Measurements from ENCODE around the gene SDR42E2. TPM values are rescaled to one million over a fixed set of nuclear protein-coding genes. Genes with fewer than 3 reads are reported as not detected.

Gene SDR42E2
- total and polyA plus RNA-seq, 10 donors, result 0.09 to 0.24 (median 0.14) TPM; not detected in 5

DNA sequence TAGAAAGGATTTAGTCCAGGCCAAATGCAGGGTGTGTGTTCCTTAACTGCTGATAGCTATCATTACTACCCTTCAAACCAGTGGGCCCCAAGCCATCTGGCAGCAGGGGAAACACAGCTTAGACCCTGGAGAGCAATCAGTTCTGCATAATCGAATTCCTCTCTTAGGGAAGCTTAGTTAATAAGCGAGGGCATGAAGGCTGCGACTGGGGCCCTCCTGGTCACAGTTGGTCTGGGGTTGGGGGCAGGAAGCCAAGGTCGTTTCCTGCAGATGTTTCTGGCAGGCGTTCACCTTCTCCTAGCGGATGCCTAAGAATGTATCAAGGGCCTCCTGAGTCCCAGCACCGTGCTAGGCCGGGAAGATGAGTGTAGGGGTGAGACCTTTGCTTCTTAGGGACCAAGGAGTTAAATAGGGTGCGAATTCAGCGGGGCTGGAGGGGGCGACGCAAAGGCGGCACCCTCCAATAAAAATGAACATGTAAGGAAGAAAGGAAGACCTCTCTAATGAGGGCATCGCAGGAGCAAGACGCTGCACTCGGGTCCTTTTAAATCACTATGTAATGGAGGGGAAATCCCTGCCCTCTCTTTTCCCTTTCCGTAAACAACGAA lies 27.3 kb downstream of the SDR42E2 start:
- DNase-seq, result peak; percentile 90
- peaks cover 29 to 53% (median 42%) of the 10 kb centered on the region in 6 donors for H3K4me1 ChIP-seq
- no peaks in the 10 kb centered on the region for H3K9me3 ChIP-seq
- H3K36me3 ChIP-seq, result no peaks in the 10 kb centered on the region
- TF ChIP-seq POLR2AphosphoS5 (IDR thresholded peaks at IDR 0.05), result no peak
- TF ChIP-seq, protein P1, sequence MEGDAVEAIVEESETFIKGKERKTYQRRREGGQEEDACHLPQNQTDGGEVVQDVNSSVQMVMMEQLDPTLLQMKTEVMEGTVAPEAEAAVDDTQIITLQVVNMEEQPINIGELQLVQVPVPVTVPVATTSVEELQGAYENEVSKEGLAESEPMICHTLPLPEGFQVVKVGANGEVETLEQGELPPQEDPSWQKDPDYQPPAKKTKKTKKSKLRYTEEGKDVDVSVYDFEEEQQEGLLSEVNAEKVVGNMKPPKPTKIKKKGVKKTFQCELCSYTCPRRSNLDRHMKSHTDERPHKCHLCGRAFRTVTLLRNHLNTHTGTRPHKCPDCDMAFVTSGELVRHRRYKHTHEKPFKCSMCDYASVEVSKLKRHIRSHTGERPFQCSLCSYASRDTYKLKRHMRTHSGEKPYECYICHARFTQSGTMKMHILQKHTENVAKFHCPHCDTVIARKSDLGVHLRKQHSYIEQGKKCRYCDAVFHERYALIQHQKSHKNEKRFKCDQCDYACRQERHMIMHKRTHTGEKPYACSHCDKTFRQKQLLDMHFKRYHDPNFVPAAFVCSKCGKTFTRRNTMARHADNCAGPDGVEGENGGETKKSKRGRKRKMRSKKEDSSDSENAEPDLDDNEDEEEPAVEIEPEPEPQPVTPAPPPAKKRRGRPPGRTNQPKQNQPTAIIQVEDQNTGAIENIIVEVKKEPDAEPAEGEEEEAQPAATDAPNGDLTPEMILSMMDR (IDR thresholded peaks at IDR 0.05 in 8 of 11, conservative IDR thresholded peaks at IDR 0.05 in 3 of 11), result no peak
- TF ChIP-seq POLR2A (IDR thresholded peaks at IDR 0.05), result no peak
- H3K27me3 ChIP-seq (replicated peaks in 1 of 7), result no peaks in the 10 kb centered on the region
- peak overlapping the region; percentile 92 to 100 (median 96) for H3K27ac ChIP-seq
- peak overlapping the region; percentile 38 to 93 (median 72) for H3K4me3 ChIP-seq
- WGBS, 5 donors, result 1 to 2% (median 1%) methylated on average over 17 to 18 of the region's 18 CpGs
- intact Hi-C loops (cut with DNase I; ENCODE audit: low total_unique reads), result loop anchor here (5.0 to 10.0 kb wide), 2 partner anchors 115 to 187 kb away; partner anchors contain the start of gene PDZD9

DNA sequence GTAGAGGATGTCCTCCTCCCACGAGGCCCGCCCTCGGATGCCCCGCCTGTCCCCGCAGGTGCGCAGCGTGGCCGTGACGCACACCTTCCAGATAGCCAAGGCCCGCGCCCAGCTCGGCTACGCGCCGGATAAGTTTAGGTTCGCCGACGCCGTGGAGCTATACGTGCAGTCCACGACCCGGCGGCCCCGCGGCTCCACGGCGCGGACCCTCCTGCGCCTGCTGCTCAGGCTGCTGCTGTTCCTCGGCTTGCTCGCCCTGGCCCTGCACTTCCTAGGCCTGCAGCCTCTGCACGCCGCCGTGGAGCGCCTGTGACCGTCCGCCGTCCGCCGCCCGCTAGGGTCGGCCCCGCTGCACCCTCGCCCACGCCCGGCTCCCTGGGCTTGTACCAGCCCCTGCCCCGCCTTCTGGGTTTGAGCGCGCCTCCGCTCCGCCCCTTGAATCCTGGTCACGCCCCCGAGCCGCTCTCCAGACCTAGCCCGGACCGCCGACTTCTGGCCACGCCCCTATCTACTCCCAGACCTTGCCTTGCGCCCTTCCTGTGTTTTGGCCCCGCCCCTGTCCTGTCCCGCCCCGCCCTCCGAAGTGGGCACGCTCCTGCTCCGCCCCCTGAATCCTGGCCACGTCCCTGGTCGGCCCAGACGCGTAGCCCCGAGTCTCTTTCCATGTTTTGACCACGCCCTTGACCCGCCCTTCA lies 27.9 kb downstream of the SDR42E2 start:
- H3K4me1 ChIP-seq, result peaks cover 29 to 60% (median 47%) of the 10 kb centered on the region in 6 donors
- H3K9me3 ChIP-seq, result no peaks in the 10 kb centered on the region
- no peaks in the 10 kb centered on the region for H3K36me3 ChIP-seq

DNA sequence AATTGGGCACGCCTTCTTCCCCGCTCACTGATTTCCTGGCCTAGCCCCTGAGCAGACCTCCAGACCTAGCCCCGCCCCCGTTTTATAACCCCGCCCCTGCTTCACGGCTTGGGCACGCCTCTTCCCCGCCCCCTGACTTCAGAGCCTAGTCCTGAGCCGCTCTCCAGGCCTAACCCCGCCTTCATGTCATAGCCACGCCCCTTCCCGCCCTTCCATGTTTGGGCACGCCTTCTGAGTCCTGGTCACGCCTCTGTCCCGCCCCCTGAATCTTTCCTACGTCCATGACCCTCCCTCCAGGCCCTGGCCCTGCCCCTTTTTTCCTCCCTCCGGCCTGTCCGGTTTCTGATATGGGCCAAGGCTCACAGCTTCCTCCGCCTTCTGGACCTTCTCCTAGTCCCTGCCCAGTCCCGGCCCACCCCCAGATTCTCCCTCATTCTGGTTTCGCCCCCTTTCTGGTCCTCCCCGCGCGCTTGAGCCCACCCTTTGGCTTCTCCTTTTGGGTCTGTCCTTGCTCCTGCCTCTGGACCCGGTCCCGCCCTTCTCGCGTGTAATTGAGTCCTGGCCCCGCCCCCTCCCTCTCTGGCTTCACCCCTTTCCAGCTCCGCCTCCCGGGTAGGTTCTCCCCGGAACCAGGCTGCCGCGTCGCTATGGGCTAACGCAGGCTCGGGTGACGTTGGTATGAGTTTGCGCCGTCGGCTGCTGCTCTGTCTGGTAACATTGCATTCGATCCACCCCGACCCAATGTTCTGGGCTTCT lies 28.6 kb downstream of the SDR42E2 start:
- Histone ChIP-seq H3K4me3 (peak overlapping the region; percentile 10 to 93 (median 42)), H3K36me3 (no peaks in the 10 kb centered on the region), H3K9me3 (no peaks in the 10 kb centered on the region), H3K27ac (peak overlapping the region; percentile 92 to 100 (median 96)), H3K27me3 (replicated peaks in 1 of 7) (no peaks in the 10 kb centered on the region), H3K4me1 (peaks cover 29 to 66% (median 52%) of the 10 kb centered on the region in 6 donors)
- intact Hi-C loops (cut with DNase I; ENCODE audit: low total_unique reads), result no loop called here
- 0 to 1% (median 0%) methylated on average over 43 of the region's 43 CpGs for WGBS, 5 donors
- TF ChIP-seq POLR2A (IDR thresholded peaks at IDR 0.05) (peak in 2 of 3 donors; percentile 70 to 87), POLR2AphosphoS5 (IDR thresholded peaks at IDR 0.05) (peak; percentile 96 to 98 (median 98))
- TF ChIP-seq, protein P1 (IDR thresholded peaks at IDR 0.05 in 8 of 11, conservative IDR thresholded peaks at IDR 0.05 in 3 of 11), result no peak
- peak; percentile 100 for DNase-seq

More for the DNA sequence above, 27.9 kb downstream of the SDR42E2 start:
- DNase-seq, result peak; percentile 100
- peak overlapping the region; percentile 38 to 93 (median 72) for H3K4me3 ChIP-seq
- WGBS, 5 donors, result 0 to 1% (median 0%) methylated on average over 51 to 72 of the region's 72 CpGs
- TF ChIP-seq POLR2A (IDR thresholded peaks at IDR 0.05) (peak; percentile 86 to 93 (median 86)), POLR2AphosphoS5 (IDR thresholded peaks at IDR 0.05) (peak; percentile 97 to 98 (median 98))
- TF ChIP-seq, protein P1 (IDR thresholded peaks at IDR 0.05 in 8 of 11, conservative IDR thresholded peaks at IDR 0.05 in 3 of 11), result peak in 2 of 11 experiments; percentile 7 to 10
- H3K27ac ChIP-seq, result peak overlapping the region; percentile 92 to 100 (median 96)
- H3K27me3 ChIP-seq (replicated peaks in 1 of 7), result no peaks in the 10 kb centered on the region
- intact Hi-C loops (cut with DNase I; ENCODE audit: low total_unique reads), result no loop called here

Data from spleen (tissue), 11 donors.